ENCODE results near the gene TMOD1. TPM values are rescaled to one million over a fixed set of nuclear protein-coding genes. Genes with fewer than 3 reads are reported as not detected.

Gene TMOD1
- polyA plus RNA-seq, 1 of the 3 experiments (the other 2 are of a cell fraction) = 0.54 TPM

- no peaks in the 10 kb centered on the region for H3K9me3 ChIP-seq
- POLR2A ChIA-PET = interaction anchor here (1.0 kb wide), 1 partner anchor 74 kb away, joined by 4 read pairs; no protein-coding TSS in a partner anchor
- H3K27ac ChIP-seq (ENCODE audit: low read depth in 2 of 2, low read length in 1 of 2) = peak overlapping the region in 1 of 2 experiments; percentile 93; a peak in 2 of 4 replicates
- WGBS (ENCODE audit: low lambda C conversion rate) = 76% methylated on average over 15 of the region's 15 CpGs
- no peaks in the 10 kb centered on the region for H3K79me2 ChIP-seq (ENCODE audit: insufficient read depth)
- peaks cover 0 to 7% of the 10 kb centered on the region in 2 experiments for H3K36me3 ChIP-seq (replicated peaks in 1 of 2; ENCODE audit: control insufficient read depth in 1 of 2, insufficient read depth in 2 of 2, low read length in 1 of 2)
- no peak overlapping the region for H3K9ac ChIP-seq
- H3K27me3 ChIP-seq (ENCODE audit: insufficient read depth) = 0 out of 2 replicates have a peak, but pooled peaks cover 16% of the 10 kb centered on the region
- DNase-seq = no peak
- no peaks in the 10 kb centered on the region for H3K9me2 ChIP-seq
- no peaks in the 10 kb centered on the region for H3F3A ChIP-seq (replicated peaks; ENCODE audit: insufficient read depth)
- H2AFZ ChIP-seq (ENCODE audit: low read depth) = no peak overlapping the region
- TF ChIP-seq SMC3 (IDR thresholded peaks at IDR 0.05; ENCODE audit: low read depth, low read length) = no peak
- TF ChIP-seq POLR2AphosphoS5 (IDR thresholded peaks at IDR 0.05; ENCODE audit: low read depth, low read length) = no peak
- TF ChIP-seq GABPA (IDR thresholded peaks at IDR 0.05; ENCODE audit: low read depth) = no peak
- TF ChIP-seq RXRA (IDR thresholded peaks at IDR 0.05; ENCODE audit: borderline replicate concordance, low read depth) = no peak
- no peak for TF ChIP-seq REST (IDR thresholded peaks at IDR 0.05; ENCODE audit: low read depth, low read length)
- TF ChIP-seq RFX5 (IDR thresholded peaks at IDR 0.05; ENCODE audit: low read length) = no peak
- TF ChIP-seq JUND (IDR thresholded peaks at IDR 0.05) = no peak
- no peak for TF ChIP-seq FOXJ3 (CRISPR knock-in tag; IDR thresholded peaks at IDR 0.05)
- TF ChIP-seq YY1 (IDR thresholded peaks at IDR 0.05; ENCODE audit: low read depth) = no peak
- peaks cover 0 to 60% of the 10 kb centered on the region in 2 experiments; a peak in 2 of 4 replicates for H3K4me1 ChIP-seq (ENCODE audit: control insufficient read depth in 1 of 2, insufficient read depth in 2 of 2, low read depth in 1 of 2, low read length in 1 of 2)
- CTCF ChIA-PET = interaction anchor here (1.0 to 2.4 kb wide), 3 partner anchors 44 to 143 kb away, joined by 3 to 9 read pairs (median 4); partner anchors contain the start of genes TDRD7 and TMOD1
- H3K4me2 ChIP-seq = no peak overlapping the region
- no peaks in the 10 kb centered on the region for H4K20me1 ChIP-seq (ENCODE audit: insufficient read depth)
- no peak overlapping the region for H3K4me3 ChIP-seq (ENCODE audit: low read depth in 2 of 2, low read length in 1 of 2)
Observed at GRCh38 chr9:97555164-97555563, 53.7 kb downstream of the TMOD1 start.

DNA sequence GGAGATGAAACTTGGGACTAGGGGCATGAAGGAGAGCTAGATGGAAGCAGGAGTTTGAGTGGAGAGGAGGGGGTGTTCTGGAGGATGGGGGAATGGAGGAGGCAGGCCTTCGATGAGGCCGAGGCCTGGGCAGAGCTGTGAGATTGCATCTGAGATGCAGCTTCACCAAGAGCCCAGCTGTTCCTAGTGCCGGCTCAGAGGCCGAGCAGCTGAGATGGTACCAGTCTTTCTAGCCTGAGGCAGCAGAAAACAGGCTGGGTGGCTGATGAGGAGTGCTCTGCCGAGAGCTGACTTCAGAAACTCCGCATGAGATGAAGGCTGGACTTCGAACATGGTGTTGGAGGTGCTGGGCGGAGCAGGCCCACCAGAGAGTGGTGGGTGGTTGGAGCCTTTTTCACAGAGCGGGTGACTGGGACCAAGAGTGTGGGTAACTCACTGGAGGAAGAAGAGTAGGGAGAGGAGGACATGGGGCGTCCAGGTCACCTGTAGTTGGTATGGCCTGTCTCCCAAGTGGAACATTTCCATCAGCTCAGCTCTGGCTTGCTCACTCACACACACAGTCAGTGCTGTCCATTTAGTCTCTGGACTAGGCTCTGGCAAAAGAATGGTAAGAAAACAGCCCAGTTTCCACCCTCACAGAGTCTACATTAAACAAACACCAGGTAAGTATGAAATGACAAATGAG lies 54.7 kb downstream of the TMOD1 start:
- DNase-seq = peak; percentile 52
- Histone ChIP-seq H4K20me1 (ENCODE audit: insufficient read depth) (no peaks in the 10 kb centered on the region), H3K9me2 (no peaks in the 10 kb centered on the region), H3K36me3 (replicated peaks in 1 of 2; ENCODE audit: control insufficient read depth in 1 of 2, insufficient read depth in 2 of 2, low read length in 1 of 2) (peaks cover 0 to 7% of the 10 kb centered on the region in 2 experiments), H3K27me3 (ENCODE audit: insufficient read depth) (0 out of 2 replicates have a peak, but pooled peaks cover 16% of the 10 kb centered on the region), H3K4me1 (ENCODE audit: control insufficient read depth in 1 of 2, insufficient read depth in 2 of 2, low read depth in 1 of 2, low read length in 1 of 2) (peaks cover 0 to 69% of the 10 kb centered on the region in 2 experiments; a peak in 2 of 4 replicates), H3K27ac (ENCODE audit: low read depth in 2 of 2, low read length in 1 of 2) (peak overlapping the region in 1 of 2 experiments; percentile 93; a peak in 2 of 4 replicates), H3K9ac (no peak overlapping the region), H3K79me2 (ENCODE audit: insufficient read depth) (no peaks in the 10 kb centered on the region), H2AFZ (ENCODE audit: low read depth) (no peak overlapping the region), H3K4me2 (no peak overlapping the region), H3K4me3 (ENCODE audit: low read depth in 2 of 2, low read length in 1 of 2) (no peak overlapping the region), H3K9me3 (no peaks in the 10 kb centered on the region), H3F3A (replicated peaks; ENCODE audit: insufficient read depth) (no peaks in the 10 kb centered on the region)
- no peak for TF ChIP-seq GABPA (IDR thresholded peaks at IDR 0.05; ENCODE audit: low read depth)
- TF ChIP-seq JUND (IDR thresholded peaks at IDR 0.05) = no peak
- TF ChIP-seq MXI1 (IDR thresholded peaks at IDR 0.05; ENCODE audit: low read depth, low read length) = no peak
- peak; percentile 67 for TF ChIP-seq GATA2 (CRISPR knock-in tag; IDR thresholded peaks at IDR 0.05)
- ChIA-PET CTCF (interaction anchor here (1.1 to 2.4 kb wide), 3 partner anchors 43 to 144 kb away, joined by 3 to 9 read pairs (median 3); partner anchors contain the start of gene TDRD7), POLR2A (interaction anchor here (0.8 to 2.9 kb wide), 3 partner anchors 12 to 75 kb away, joined by 3 to 11 read pairs (median 4); no protein-coding TSS in a partner anchor)
- WGBS (ENCODE audit: low lambda C conversion rate) = 63% methylated on average over 10 of the region's 10 CpGs
